ENCODE measurements around the gene C21orf91. TPM values are rescaled to one million over a fixed set of nuclear protein-coding genes. Genes with fewer than 3 reads are reported as not detected.

Gene C21orf91
- total RNA-seq, 1 donor from 2014 or later: 11.3 TPM

Other genes starting within 250 kb of the C21orf91 start
- 19.4 TPM for gene BTG3, start 206.5 kb downstream of the C21orf91 start, total RNA-seq

Data from ascending aorta (tissue), 1 donor.